ENCODE results near the gene GPSM1. TPM values are rescaled to one million over a fixed set of nuclear protein-coding genes. Genes with fewer than 3 reads are reported as not detected.

Gene GPSM1
- total and polyA plus RNA-seq, 2 experiments from 2014 or later = 25.5 to 30.0 TPM

GRCh38 chr9:136340356-136341041 is 13.2 kb downstream of the GPSM1 start:
- Histone ChIP-seq H2AFZ (no peak overlapping the region), H3K36me3 (replicated peaks; ENCODE audit: insufficient read depth, low read depth) (no peaks in the 10 kb centered on the region), H4K20me1 (ENCODE audit: insufficient read depth, poor library complexity, severe bottlenecking) (no peaks in the 10 kb centered on the region), H3K9me2 (replicated peaks; ENCODE audit: insufficient read depth) (no peaks in the 10 kb centered on the region), H3K4me2 (no peak overlapping the region), H3K27me3 (no peaks in the 10 kb centered on the region), H3K4me1 (ENCODE audit: insufficient read depth) (peaks cover 16% of the 10 kb centered on the region), H3K79me2 (no peaks in the 10 kb centered on the region), H3K27ac (no peak overlapping the region), H3K4me3 (no peak overlapping the region), H3K9me3 (ENCODE audit: low read depth) (no peaks in the 10 kb centered on the region)
- DNase-seq (ENCODE audit: low spot score) = no peak
- no peak for TF ChIP-seq EZH2 (IDR thresholded peaks at IDR 0.05; ENCODE audit: borderline replicate concordance)
- TF ChIP-seq CTCF (IDR thresholded peaks at IDR 0.05; ENCODE audit: poor library complexity) = no peak
- TF ChIP-seq EZH2phosphoT487 (IDR thresholded peaks at IDR 0.05; ENCODE audit: low read depth, severe bottlenecking, unreplicated experiment) = no peak
- whole genome bisulfite sequencing (ENCODE audit: low lambda C conversion rate, missing lambda C conversion rate) = 98% methylated on average over 26 of the region's 28 CpGs

- H3K9me3 ChIP-seq (ENCODE audit: low read depth) = no peaks in the 10 kb centered on the region
- no peaks in the 10 kb centered on the region for H3K36me3 ChIP-seq (replicated peaks; ENCODE audit: insufficient read depth, low read depth)
- H3K4me2 ChIP-seq = no peak overlapping the region
- peaks cover 22% of the 10 kb centered on the region for H3K4me1 ChIP-seq (ENCODE audit: insufficient read depth)
- no peak overlapping the region for H3K27ac ChIP-seq
- no peak overlapping the region for H3K4me3 ChIP-seq
- no peak for TF ChIP-seq CTCF (IDR thresholded peaks at IDR 0.05; ENCODE audit: poor library complexity)
- TF ChIP-seq EZH2 (IDR thresholded peaks at IDR 0.05; ENCODE audit: borderline replicate concordance) = no peak
- TF ChIP-seq EZH2phosphoT487 (IDR thresholded peaks at IDR 0.05; ENCODE audit: low read depth, severe bottlenecking, unreplicated experiment) = no peak
- H4K20me1 ChIP-seq (ENCODE audit: insufficient read depth, poor library complexity, severe bottlenecking) = no peaks in the 10 kb centered on the region
- no peak for DNase-seq (ENCODE audit: low spot score)
- H3K27me3 ChIP-seq = no peaks in the 10 kb centered on the region
- no peaks in the 10 kb centered on the region for H3K9me2 ChIP-seq (replicated peaks; ENCODE audit: insufficient read depth)
- WGBS (ENCODE audit: low lambda C conversion rate, missing lambda C conversion rate) = 94% methylated on average over 13 of the region's 18 CpGs
- no peak overlapping the region for H2AFZ ChIP-seq
- H3K79me2 ChIP-seq = no peaks in the 10 kb centered on the region
These were observed 13.8 kb downstream of the GPSM1 start for GRCh38 chr9:136341042-136341655.

GRCh38 chr9:136341769-136342168 is 14.4 kb downstream of the GPSM1 start:
- DNase-seq (ENCODE audit: low spot score) = no peak
- Histone ChIP-seq H3K27me3 (no peaks in the 10 kb centered on the region), H3K4me2 (peak overlapping the region; percentile 95), H3K27ac (peak overlapping the region; percentile 83), H3K36me3 (replicated peaks; ENCODE audit: insufficient read depth, low read depth) (no peaks in the 10 kb centered on the region), H3K9me3 (ENCODE audit: low read depth) (no peaks in the 10 kb centered on the region), H3K4me3 (no peak overlapping the region), H4K20me1 (ENCODE audit: insufficient read depth, poor library complexity, severe bottlenecking) (no peaks in the 10 kb centered on the region), H3K4me1 (ENCODE audit: insufficient read depth) (peaks cover 27% of the 10 kb centered on the region), H3K9me2 (replicated peaks; ENCODE audit: insufficient read depth) (no peaks in the 10 kb centered on the region), H2AFZ (no peak overlapping the region), H3K79me2 (no peaks in the 10 kb centered on the region)
- TF ChIP-seq EZH2 (IDR thresholded peaks at IDR 0.05; ENCODE audit: borderline replicate concordance) (no peak), CTCF (IDR thresholded peaks at IDR 0.05; ENCODE audit: poor library complexity) (no peak), EZH2phosphoT487 (IDR thresholded peaks at IDR 0.05; ENCODE audit: low read depth, severe bottlenecking, unreplicated experiment) (no peak)
- 95% methylated on average over 10 of the region's 10 CpGs for WGBS (ENCODE audit: low lambda C conversion rate, missing lambda C conversion rate)
